Activated CD4-positive, alpha-beta T cell treated with anti-CD3 and anti-CD28 coated beads for 1 hour (primary cell): ENCODE data around the gene NLGN3.

Experiments used
- DNase-seq: peaks from one replicate; pipeline ENCODE4 v3.0.0-alpha.2; 2020

Gene NLGN3

DNA sequence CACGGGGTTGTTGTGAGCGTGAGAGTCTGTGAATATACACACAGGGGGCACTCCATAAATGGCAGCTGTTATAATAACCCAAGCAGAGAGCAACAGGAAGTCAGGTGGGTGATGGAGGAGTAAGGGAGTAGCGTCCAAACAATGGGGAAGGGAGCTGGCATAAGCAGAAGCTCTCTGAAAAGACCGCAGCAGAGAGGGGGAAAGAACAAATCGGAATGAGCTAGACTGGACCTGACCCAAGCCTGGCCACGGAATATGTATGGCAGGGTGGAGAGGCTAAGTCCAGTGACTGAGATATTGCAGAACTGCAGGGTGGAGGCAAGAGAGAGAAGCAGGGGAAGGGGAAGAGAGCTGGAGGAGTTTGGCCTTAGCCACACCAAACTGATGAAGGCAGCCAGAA is 71.8 kb downstream of the NLGN3 start:
- DNase-seq = no peak

DNA sequence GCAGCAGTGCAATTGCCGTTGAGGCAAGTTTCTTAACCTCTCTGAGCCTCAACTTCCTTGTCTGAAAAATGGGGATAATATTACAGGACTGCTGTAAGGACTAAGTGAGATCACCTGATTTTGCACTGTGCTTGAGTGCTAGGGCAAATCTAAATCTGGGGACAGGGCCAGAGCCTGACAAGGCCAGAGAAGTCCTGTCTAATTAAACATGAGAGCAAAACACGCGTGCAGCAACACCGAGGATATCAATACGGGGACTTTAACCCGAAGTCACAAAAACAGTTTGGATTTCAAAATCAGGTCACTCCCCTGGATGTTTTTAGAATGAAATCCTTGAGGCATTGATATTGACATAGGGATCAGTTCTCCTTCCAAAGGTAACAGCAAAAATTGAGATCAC is 72.7 kb downstream of the NLGN3 start:
- DNase-seq = no peak
